NCI-H1417 treated with DMSO at 0.1 percent for 48 hours (cell line): Measurements from ENCODE around the gene REEP5.
"Not testable (repeated sequence)": the region's sequence is repeated elsewhere in the genome, so short reads cannot be mapped to it uniquely, and the experiment has no call there.

ENCODE experiments used
- DNase-seq: peaks from one replicate; lab custom pipeline; 2025; lab: John Stamatoyannopoulos, UW

REEP5 gene

DNA sequence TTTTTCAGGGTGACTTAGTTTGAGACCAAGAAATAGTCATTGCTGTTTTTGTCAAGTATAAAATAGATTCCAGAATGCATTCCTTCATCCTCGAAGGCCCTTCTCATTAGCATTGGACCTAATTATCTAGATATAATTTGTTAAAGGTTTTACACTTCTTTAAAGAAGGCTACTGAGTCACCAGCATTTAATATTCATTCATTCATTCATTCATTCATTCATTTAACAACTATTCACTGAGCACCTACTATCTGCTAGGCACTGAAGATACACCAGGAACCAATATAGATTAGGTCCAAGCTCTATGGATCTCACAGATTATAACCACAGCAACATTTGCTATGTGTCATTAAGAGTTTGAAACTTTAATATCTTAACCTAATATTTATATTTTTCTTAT is 11.1 kb upstream of the REEP5 start:
- DNase-seq, result no peak

DNA sequence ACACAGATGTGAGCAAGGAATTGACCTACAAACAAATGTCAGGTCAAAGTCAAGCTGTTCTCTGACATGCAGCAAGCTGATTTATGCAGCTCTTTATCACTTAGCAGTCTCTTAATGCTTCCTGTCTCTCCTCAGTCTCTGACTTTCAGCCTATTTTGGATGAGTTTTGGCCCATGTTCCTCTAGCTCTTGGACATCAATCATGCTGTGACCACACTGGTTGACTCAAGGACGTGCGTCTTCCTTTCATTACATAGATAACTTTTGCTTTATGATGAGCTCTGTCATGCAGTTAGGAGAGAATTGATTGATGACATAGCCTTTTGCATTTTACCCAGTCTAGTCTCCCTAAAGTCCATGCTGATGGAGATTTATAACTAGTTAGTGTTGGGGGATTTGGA is 9.4 kb upstream of the REEP5 start:
- no peak for DNase-seq

DNA sequence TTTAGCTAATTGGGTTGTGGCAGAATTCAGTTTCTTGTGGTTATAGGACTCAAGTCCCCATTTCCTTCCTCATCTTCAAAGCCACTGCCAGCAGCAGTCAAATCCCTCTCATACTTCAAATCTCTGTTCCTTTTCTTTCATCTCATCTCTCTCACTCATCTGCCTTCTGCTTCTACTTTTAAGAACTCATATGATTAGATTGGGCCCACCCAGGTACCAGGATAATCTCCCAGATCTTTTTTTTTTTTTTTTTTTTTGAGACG is 8.0 kb upstream of the REEP5 start:
- DNase-seq, result no peak

DNA sequence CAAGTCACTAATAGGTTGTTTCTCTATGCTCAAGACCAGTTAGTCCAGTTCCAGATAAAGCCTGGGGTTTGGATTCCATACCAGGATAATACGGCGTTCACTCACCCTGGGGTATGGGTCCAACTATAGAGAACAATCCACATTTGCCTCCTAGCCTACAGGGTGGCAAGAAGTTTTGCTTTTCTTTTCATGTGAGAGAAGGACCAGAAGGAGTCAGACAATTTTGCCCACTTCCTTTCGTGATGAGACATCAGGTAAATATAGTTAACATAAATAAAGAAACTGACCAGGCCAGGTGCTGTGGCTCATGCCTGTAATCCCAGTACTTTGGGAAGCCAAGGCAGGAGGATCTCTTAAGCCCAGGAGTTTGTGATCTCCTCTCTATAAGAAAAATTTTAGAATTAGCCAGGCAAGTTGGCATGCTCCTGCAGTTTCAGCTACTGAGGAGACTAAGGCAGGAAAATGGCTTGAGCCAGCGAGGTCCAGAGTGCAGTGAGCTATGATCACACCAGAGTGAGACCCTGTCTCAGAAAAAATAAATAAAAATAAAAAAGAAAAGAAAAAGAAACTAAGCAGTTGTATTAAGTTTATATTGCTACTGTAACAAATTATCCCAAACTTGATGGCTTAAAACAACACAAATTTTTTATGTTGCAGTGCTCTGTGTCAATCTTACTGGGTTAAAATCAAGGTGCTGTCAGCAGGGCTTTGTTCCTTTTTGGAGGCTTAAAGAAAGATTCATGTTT is 7.5 kb upstream of the REEP5 start:
- no peak for DNase-seq

DNA sequence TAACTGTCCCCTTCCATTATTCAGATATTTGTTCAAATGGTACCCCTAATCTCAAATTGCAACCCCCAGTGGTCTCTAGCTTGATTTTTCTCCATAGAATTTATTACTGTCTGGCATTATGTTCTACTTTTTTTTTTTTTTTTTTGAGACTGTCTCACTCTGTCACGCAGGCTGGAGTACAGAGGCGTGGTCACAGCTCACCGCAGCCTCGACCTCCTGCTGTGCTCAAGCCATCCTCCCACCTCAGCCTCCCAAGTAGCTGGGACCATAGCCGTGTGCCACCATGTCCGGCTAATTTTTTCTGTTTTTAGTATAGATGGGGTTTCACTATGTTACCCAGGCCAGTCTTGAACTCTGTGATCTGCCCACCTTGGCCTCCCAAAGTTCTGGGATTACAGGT is 2.0 kb upstream of the REEP5 start:
- no peak for DNase-seq

DNA sequence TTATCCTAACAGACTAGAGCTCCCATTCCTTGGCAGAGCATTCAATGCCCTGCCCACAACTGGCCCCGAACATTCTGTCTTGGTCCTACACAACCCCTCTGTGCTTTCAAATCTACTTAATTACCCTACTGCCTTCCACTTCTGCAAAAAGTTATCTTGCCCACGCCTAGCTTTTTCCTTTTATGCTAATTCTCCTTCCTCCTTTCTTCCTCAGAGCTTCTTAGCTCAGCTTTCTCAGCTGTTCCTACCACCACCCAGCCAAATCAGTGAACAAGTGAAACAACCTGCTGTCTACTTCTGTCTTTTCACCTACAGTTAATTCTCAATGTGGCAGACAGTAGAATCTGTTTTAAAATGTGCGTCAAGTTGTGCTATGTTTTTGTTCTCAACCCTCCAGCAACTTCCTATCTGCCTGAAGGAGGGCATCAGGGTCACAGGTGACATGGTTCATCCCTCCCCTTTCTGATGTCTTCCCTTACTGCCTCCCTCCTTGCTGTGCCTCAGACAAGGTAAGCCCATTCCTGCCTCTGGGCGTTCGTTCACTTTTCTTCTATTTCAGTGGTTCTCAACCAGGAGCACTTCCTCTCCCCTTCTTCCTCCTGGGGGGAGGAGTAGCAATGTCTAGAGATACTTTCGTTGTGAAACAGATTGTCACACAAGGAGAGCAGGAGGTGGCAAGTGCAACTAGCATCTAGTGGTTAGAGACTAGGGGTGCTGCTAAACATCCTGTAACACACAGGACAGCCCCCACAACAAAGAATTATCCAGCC is 1.3 kb upstream of the REEP5 start:
- DNase-seq, result no peak

DNA sequence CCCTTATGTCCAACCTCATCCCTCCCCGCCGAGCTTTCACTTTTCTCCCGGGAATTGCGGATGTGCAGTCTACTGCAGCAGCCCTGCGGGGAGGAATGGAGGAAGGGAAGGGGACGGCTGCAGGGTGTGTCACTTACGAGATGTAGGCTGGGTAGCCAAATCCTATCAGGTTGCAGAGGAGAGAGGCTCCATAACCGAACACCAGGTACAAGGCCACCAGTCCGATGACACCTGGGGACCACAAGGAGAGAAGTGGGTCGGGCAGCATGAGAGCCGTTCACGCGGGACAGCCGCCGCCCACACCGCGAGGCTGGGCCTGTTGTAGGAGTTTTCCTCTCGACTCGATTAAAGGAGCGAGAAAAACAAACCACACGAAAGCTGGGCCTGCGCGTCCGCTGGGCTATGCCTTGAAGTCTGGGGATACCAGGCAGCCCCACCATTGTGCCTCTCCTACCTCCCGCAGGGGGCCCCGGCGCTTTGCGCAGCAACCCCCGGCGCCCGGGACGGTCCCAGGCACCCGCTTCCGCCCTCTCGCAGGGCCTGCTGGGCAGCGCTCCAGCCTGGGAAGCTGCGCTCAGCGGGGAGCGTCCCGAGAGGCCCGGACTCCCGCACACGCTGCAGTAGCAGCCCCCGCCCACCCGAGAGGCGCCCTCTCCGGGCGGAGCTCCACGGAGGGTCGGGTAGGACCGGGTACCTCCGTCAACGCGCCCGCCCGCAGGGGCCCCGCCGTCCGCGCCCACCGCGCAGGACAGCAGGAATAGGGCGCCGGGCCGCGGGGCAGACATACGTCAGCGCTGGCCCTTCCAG is 798 bp downstream of the REEP5 start:
- DNase-seq, result no peak

DNA sequence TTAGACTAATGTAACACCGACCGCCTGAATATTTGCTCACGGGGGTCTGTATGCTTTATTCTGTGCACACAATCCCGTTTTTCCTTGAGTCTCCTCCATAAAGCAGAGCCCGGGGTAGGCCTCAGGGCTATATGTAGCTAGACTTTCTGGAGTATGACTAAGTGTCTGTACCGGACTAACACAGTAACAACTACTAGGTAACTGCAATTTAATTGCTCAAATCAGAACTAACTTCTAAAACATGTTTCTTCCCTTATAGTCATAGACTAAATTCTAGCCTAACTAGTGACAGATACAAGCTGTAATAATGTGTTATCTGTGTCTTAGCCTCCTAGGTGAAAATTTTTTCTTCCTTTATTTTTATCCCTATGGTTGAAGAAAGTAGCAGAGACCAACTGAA is 2.1 kb downstream of the REEP5 start:
- no peak for DNase-seq

DNA sequence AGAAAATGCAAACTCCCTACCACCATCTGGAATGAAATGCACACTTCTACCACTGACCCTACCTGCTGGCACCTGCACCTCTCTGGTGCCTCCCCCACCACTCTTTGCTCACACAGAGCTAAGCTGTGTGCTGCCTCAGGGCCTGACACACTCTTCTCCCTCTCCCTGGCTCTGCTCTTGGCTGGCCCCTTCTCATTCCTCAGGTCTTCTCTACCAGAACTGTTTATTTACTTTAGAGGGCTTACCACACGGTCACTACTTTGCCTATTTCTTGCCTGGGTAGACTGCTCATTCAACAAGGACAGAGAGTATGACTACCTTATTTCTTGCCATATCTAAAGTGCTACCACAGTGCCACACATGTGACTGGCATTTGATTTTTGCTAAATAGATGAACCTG is 3.3 kb downstream of the REEP5 start:
- DNase-seq, result no peak

DNA sequence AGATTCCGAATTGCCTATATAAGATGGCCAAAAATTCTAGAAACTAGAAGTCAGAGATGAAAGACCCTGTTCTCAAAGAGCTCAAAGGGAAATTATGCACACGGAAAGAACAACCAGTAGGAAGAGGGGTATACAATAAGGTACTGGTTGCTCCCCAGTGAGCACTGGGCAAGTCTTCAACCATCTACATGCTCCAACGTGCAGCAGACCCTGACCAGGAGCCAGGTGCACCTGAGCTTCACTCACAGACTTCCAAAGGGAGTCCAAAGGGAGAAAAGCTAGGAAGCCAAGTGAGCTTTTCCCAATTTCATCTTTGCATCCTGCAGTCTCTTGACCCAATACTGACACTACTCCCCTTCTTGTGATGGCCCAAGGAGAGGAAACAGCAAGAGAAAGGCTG is 3.9 kb downstream of the REEP5 start:
- DNase-seq, result no peak

DNA sequence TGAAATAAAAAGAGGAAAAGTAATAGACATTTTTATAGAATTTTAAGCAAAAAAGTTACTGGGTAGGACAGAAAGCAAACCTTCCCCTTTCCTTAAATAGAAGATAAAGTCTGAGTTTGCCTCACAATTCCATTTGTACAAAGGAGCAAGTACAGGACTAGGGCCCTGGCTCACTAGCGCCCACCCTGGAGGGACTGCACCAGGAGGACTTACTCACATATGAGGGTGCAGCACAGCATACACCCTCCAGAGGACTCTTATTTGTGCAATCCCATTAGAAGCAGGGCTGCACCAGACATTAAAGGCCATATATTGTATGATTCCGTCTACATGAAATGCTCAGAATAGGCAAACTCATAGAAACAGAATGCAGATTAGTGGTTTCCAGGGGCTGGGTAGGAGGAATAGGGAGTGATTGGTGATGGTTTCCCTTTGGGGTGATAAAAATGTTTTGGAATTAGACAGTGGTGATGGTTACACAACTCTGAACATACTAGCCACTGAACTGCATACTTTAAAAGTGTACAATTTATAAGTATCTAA is 4.5 kb downstream of the REEP5 start:
- DNase-seq, result no peak

DNA sequence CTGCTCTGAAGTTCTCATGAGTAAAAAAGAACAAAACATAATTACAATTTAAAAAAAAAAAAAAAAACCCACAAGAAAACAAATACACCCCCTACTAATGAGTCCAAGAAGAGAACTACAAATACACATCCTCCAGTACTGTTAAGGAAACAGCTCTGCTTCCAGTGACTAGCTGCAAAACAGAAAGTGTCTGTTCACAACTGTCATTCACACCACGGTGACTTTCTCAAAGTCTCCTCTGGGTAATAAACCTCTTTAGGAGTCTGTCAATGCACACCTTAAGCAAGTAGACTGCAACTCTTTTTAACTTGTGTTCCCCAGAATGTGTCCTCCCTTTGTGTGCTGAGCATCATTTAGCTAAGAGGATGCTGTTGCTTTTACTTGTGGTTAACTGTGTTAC is 6.2 kb downstream of the REEP5 start:
- DNase-seq, result no peak

DNA sequence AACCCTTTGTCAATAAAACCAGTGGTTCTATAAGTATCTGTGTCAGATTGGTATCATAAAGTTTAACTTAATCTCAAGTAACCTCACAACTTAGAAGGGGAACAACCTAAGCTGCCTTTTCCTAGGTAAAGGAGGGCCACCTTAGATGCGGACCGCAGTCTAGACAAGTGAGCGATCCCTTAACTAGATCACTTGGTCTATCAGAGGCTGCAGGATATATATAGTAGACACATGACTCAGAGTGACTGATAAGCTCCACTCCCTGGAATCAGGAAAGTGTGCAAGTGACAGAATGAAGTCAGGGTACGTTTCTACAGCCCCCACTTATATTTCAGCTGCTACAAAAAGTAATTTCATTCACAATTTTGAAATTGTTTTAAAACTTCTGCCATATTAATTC is 7.4 kb downstream of the REEP5 start:
- no peak for DNase-seq

DNA sequence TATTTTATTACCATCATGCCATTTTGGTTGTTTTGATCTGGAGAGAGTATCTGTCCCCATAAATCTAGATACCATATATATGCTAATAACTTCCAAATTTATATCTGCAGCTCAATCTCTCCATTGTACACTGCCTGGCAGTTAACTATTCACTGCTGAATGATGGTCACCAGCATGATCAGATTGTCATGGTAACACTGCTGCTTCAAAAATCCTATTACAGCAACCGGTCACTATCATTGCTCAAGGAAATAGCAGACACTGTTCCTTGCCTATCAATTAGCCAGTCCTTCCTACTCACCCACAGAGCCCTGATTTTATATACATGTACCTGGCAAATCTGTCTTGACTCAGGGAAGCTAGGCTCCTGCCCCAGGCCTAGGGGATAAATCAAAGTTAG is 11.5 kb downstream of the REEP5 start:
- DNase-seq, result no peak

DNA sequence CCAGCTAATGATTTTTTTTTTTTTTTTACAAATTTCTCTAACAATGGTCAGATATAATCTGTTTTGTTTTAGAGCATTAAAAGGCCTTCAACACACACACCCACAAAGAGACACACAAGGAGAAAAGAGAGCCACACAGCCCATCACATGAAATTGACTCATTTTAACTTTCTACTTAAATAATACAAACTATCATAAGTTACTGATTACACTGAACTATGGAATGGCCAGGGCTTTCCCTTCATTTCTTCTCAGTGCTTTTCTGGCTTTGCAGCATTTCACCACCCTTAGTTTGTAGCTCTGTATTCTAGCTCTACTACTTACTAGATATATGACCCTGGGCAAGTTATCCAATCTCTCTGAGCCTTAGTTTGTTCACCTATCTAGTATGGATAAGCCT is 13.2 kb downstream of the REEP5 start:
- no peak for DNase-seq

DNA sequence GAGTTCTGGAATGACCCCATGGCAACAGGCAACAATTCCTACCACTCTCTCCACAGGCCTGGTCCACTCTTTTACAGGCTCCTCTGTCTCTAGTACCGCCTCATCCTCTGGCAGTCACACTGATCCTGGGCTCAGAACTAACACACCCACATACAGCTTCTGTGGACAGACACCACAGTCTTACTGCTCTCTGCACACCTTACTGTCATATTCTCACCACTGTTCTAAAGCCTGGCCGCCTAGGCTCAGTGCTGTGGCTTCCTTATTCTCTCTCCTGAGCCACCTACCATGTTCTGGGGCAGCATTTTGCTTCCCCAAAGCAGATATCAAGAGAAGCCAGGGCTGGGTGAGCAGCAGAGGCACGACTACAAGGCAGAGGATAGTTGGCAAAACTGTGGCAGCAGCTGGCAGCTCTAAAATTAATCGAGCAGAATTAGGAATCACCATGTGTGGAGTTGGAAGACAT is 14.8 kb downstream of the REEP5 start:
- DNase-seq, result no peak

DNA sequence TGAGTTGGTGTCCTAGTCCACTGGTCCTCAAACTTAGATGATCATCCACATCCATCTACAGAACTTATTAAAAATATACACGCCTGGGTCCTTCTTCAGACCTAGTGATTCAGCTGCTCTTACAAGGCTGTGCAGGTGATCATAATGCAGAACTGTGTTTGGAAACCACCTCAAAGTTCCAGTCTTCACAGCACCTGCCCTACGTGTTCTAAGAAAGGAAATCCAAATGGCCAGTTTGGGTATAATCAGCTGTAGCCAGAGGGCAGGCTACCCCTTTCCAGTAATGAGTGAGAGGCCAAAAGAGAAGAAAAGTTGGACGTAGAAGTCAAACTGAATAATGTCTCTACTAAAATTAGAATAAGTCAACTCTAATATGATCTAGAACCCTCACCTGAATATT is 15.4 kb downstream of the REEP5 start:
- no peak for DNase-seq

DNA sequence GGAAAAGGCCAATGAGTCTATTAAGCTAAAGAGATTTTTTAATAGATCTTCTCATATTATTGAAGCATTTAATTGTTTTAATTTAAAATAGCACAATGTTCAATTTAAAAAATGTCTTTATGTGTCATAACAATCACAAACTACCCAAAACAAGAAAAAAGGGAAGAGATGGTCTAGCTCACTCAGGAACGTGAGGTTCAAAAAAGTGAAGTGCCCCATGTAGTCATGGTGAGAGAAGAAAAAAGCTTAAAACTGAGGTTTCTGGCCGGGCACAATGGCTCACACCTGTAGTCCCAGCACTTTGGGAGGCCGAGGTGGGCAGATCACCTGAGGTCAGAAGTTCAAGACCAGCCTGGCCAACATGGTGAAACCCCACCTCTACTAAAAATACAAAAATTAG is 17.0 kb downstream of the REEP5 start:
- not testable (repeated sequence) for DNase-seq

DNA sequence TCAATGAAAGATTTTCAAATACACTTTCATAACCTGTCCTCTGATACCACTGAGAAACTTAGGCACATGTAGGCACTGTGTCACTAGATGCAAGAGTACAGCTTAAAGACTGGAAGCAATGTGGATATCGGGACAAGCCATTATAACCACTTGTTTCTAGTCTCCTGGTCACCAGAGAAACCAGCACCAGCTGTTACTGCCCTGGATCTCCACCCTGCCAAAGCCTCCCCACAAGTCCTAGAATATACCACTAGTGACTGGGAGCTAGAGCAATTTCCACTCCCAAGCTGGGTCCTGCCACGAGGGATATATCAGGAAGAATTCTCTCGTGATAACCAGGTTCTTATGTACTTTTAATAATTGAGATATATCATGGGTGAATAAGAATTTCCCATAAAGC is 19.5 kb downstream of the REEP5 start:
- DNase-seq, result no peak

DNA sequence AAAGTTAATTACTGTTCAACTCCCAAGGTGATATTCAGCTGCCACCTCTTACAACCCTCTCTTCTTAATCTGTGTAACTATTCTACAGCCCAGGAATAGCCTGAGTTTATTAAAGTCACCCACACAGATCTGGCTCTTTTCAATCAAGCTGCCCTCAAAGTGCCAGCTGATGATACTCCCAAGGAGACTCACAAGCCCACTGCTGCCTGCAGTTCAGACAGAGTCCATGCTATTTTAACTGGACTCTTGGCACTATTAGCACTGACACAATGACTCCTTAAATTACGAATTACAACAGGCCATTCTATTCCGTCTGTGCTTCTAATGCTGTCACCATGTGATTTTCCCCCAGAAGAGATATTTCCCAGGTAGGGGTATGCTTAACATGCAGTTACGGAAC is 26.3 kb downstream of the REEP5 start:
- no peak for DNase-seq

DNA sequence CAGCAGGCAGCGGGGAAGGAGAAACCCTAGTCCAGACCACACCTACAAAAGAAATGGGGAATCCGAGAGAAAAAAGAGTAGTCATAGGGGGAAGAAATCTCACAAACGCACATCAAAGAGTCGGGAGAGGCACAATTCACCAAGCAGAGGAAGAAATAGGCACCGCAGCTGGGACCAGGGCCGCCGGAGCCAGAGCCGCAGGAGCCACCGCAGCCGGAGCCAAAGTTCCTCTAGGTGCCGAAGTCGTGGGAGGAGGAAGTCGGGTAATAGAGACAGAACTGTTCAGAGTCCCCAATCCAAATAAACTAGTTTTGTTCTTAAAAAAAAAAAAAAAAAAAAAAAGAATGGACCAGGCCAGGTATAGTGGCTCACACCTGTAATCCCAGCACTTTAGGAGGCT is 29.3 kb downstream of the REEP5 start:
- DNase-seq, result no peak

DNA sequence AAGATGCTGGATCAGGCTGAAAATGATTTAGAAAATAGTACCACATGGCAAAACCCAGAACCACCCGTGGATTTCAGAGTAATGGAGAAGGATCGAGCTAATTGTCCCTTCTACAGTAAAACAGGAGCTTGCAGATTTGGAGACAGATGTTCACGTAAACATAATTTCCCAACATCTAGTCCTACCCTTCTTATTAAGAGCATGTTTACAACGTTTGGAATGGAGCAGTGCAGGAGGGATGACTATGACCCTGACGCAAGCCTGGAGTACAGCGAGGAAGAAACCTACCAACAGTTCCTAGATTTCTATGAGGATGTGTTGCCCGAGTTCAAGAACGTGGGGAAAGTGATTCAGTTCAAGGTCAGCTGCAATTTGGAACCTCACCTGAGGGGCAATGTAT is 30.0 kb downstream of the REEP5 start:
- not testable (repeated sequence) for DNase-seq

DNA sequence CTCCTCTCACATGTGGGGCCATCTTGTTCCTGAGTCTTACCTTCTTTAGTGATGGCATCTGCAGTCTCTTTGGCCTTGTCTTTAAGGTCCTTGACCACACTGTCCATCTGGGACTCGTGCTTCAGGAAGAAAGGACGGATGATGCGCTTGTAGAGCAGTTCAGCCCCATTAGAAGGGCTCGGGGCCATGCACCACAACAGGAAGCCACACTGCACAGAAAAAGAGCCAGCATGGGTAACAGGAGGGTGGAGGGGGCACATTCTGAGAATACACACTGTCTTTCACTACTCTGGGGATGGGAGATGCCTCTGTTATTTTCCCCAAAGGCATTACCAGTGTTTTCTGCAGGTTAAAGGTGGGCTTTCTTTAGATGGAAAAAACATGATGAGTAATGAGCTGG is 35.1 kb downstream of the REEP5 start:
- DNase-seq, result no peak
